HG03196 (cell line): ENCODE data around the gene SLC39A2.
"Not testable (repeated sequence)": the region's sequence is repeated elsewhere in the genome, so short reads cannot be mapped to it uniquely, and the experiment has no call there.

ENCODE experiments used
- ATAC-seq: cut with Tn5 transposase; IDR thresholded peaks from one replicate; pipeline ENCODE4 v1.9.1; 2021; ENCODE audit not compliant: unreplicated experiment

The SLC39A2 gene

GRCh38 chr14:20996521-20996920 is 2.6 kb upstream of the SLC39A2 start:
- ATAC-seq: no peak

- ATAC-seq: no peak
Measured at GRCh38 chr14:20997115-20997514, 2.0 kb upstream of the SLC39A2 start.

GRCh38 chr14:20997564-20997963 is 1.5 kb upstream of the SLC39A2 start:
- ATAC-seq: no peak

GRCh38 chr14:20998139-20998538 is 954 bp upstream of the SLC39A2 start:
- no peak for ATAC-seq

DNA sequence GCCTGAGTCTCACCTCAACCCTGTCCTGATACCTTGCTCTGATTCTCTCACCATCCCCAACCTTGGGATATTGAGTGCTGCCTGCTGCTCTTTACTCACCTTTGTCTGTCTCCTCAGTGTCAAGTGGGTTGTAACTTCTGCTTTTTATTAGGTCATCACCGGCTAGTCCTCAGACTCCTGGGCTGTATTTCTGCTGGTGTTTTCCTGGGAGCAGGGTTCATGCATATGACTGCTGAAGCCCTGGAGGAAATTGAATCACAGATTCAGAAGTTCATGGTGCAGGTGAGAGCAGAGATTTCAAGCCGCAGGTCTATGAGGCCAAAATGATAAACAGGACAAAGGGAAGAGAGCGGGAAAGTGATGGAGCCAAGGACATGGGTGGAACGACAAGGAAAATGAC is 498 bp downstream of the SLC39A2 start:
- no peak for ATAC-seq

DNA sequence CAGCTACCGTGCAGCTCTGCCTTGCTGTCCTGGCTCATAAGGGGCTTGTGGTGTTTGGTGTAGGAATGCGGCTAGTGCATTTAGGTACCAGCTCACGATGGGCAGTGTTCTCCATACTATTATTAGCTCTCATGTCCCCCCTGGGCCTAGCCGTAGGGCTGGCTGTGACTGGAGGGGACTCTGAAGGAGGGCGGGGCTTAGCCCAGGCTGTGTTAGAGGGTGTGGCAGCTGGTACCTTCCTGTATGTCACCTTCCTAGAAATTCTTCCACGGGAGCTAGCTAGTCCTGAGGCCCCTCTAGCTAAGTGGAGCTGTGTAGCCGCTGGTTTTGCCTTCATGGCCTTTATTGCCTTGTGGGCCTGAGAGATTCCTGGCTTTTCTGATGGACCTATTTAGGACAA is 2.1 kb downstream of the SLC39A2 start:
- ATAC-seq: no peak

DNA sequence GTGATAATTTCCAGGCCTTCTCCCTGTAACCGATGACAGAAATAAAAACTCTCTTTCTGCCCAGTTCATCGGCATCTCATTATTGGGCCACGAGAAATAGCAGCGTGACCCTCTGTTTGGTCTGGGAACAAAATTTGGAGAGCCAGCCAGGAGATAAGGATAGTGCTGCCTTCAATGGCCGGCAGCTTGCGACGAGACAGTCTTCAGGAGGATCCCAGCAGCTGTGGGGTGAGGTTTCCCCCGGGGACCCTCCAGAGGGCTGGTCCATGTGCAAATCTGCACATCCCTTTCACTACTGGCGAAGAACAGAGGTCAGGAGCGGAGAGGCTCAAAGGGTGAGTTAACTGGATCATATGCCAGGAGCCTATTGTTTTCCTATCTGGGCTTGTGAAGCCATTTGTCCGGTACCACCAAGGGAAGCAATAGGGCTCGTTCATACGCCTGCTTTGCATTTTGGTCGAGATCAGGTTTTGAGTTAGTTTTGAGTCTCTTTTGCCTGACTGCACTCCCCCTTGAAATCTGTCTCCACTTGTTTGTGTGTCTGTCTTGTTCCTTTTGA is 4.8 kb downstream of the SLC39A2 start:
- no peak for ATAC-seq

DNA sequence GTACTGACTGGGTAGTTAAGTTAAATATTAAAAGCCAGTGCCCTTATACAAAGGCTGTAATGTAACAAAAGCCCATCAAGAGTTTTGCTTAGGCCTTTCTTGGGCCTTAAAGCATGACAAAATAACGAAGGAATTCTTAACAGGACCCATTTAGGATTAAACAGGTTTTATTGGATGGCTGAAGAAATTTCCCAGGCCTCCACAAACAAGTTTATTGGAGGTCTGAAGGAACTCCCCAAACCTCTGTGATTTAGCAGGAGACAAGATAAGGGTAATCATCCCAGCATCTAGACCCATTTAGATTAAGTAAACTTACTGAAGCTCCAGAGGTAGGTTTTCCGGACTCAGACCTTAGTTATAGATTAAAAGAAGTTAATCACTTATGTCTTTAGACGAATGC is 10.6 kb downstream of the SLC39A2 start:
- ATAC-seq: not testable (repeated sequence)

DNA sequence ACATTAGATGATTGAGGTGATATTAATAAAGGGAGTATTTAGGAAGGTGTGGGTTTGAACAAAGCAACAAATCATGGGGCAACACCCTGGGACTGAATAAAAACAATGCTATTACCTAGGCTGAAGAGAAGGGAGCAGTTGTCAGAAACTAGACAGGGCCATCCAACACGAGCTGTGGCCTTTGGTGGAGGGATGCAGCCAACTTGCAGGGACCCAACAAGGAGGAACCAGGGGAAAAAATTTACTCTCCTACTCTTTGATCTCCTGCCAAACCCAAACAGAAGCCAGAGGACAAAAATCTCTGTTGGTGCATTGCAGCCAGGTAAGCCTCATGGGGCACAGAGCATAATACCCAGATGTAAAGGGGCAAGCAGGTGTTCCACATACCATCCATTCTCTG is 12.0 kb downstream of the SLC39A2 start:
- no peak for ATAC-seq

GRCh38 chr14:21014761-21015190 is 15.7 kb downstream of the SLC39A2 start:
- ATAC-seq: no peak

DNA sequence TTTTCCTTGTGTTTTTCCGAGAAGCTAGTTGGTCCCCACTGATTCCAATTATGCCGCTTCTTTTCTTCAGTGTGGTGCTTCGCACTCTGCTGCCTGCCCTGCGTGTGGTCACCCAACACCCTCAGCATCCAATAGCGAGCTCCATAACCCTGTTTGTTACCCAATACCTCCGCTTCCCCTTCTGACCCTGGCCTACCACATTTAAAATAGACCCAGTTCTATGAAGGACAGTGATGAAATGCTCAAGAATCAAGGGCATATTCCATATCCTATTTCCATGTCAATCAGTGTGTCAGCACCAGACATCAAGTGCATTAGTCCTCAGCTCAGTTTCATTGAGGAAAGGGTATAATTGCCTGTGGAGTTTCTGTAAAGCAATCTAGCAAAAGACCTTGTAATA is 16.2 kb downstream of the SLC39A2 start:
- no peak for ATAC-seq

DNA sequence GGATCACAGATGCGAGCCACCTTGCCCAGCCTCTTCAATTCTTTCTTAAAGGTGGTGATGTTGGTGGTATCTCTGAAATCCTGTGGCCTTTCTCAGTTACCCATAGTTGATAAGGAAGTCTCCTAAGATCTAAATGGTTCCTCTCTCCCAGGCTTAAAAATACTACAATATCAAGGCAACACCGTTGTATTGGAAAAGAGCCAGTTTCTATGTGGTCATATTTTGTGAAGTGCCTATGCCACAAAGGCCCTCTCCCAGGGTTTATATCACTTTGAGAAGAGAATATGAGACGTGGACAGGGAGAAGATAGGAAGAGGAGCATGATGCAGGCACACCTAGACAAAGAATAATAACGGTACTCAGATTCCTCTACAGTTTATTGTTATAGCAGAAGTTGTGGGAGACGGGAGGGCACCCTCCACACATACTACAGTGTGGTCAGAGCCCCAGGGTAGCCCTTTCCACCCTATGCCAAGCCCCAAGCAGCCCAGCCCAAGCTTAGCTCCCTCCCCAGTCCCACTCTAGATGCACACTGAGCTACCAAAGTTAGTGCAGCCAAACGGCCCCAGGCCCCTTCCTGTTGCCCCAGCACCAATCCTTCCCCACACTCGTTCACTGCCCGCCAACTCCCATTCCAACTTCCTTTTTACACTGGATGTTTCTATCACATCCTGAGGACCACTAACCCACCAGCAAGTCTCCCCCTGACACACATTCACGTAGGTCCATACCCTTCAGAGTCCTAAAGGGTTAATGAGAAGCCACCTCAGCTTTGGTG is 17.5 kb downstream of the SLC39A2 start:
- ATAC-seq: no peak

DNA sequence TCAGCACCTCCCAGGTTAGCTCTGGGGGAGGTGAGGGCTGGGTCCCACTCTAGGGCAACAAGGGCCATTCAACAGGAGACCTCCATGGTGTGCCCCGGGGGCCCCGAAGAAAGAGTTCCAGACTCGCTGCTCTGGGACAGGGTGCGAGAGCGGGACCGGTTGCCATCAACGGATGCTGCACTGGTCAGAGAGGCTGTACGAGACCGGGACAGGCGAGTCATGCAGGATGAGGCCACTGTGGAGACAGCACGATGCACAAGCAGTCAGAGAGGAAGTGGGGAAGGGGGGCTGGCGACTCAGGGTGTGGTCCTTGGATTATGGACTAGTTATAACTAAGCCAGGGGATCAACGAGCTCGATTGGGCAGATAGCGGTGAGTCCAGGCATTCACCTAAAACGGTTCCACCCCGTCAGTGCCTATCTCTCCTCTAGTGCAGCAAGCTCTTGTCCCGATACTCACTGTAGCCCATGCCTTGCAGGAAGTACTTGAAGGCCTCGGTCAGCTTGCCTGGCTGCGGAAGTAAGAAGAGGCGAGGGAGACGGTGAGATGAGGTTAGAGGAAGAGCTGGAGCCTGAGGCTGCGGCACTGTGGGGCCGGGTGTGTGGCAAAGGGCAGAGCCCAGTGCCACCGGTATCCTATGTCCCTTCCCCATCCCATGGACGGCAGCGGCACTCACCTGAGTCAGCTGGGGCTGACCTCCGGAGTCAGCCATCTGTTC is 18.6 kb downstream of the SLC39A2 start:
- no peak for ATAC-seq

DNA sequence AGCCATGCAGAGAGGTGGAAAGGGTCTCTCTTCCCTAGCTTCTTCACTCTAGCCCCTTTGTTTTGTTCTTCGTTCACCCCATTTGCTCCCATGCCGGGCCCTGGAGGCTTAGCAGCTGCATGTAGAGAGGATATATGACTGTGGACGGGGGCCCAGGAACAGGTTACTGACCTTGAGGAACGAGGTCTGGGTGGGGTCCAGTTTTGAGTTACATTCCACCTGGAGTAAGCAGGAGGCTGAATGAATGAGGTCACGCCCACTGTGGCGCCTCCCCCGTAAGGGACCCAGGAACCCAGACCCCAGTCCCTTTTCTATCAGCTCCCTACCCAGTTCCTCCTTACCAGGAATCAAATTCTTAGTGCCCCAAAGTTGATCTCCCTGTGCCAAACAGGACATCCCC is 19.2 kb downstream of the SLC39A2 start:
- ATAC-seq: no peak

DNA sequence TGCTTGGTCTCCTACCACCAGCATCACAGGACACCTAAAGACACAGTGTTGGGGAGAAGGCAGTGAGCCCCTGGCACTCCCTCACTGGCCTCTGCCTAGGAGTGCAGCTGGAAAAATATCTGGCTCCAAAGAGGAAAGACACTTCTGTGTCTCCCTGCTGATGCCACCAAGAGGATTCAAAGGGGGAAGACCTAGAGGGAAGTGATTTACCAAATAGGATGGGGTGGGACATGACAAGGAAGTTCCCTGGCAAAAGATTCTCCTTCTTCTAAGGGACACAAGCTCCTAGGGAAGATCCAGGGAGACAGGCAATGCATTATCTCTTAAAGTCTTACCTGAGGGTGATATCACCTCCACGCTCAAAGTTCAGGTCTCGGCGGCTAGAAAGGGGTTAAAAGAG is 19.7 kb downstream of the SLC39A2 start:
- ATAC-seq: no peak

- ATAC-seq: no peak
Measured at GRCh38 chr14:21019366-21019765, 20.3 kb downstream of the SLC39A2 start.

DNA sequence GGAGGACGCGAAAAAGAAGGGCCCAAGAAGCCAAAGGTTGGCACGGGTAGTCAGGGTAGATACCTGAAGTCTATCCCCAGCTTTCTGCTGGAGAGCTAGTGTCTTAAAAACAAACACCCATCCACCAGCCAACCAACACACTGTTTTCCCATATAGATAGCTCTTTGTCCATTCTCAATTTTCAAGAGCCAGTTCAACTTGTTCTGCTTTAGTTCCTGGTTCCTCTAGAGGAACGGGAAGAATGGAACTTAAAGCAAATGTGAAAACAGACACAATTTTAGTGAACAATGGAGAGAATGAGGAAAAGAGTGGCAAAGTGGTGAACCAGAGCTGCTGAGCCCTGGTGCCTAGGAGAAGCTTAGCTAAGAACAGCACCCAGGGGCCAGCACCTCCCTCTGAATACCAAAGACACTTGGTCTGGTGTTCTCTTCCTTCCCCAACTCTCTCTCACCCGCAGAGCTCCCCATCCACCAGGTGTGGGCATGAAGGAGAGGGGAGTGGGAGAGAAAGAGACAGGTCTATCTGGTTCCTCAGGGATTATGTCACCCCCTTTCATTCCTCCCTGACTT is 22.0 kb downstream of the SLC39A2 start:
- no peak for ATAC-seq

GRCh38 chr14:21022686-21023085 is 23.6 kb downstream of the SLC39A2 start:
- ATAC-seq: no peak

DNA sequence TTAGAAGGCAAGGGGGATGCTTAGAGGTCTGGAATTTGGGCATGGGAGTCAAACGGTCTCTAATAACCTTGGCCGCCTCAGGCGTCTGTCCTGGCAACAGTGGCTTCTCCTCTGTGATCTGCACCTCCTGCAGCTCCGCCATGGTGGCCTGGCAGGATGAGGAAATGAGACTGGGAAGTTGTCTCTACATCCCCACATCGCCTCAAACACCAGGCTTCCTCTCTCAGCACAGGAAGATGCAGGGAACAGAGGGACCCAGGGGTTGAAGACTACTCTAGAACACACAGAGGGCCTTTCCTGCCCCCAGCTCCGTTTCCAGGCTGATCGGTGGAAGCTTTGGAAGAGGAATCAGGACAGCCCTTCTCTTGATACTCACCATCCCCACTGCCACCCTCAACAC is 24.1 kb downstream of the SLC39A2 start:
- no peak for ATAC-seq

- ATAC-seq: no peak
Measured at GRCh38 chr14:21023817-21024584, 24.9 kb downstream of the SLC39A2 start.
